ENCODE measurements around the gene TCF25.

Gene TCF25

GRCh38 chr16:89880477-89881367, 7.3 kb downstream of the TCF25 start:
- no peak for DNase-seq (ENCODE audit: low read depth)

GRCh38 chr16:89881368-89881730, 8.0 kb downstream of the TCF25 start:
- DNase-seq (ENCODE audit: low read depth) = no peak

- DNase-seq (ENCODE audit: low read depth) = no peak
These were observed 10.1 kb downstream of the TCF25 start for GRCh38 chr16:89883346-89884040.

GRCh38 chr16:89884041-89884421, 10.6 kb downstream of the TCF25 start:
- no peak for DNase-seq (ENCODE audit: low read depth)

GRCh38 chr16:89887243-89887642, 13.9 kb downstream of the TCF25 start:
- no peak for DNase-seq (ENCODE audit: low read depth)

- DNase-seq (ENCODE audit: low read depth) = no peak
These were observed 16.8 kb downstream of the TCF25 start for GRCh38 chr16:89890200-89890599.

GRCh38 chr16:89890886-89891657, 17.7 kb downstream of the TCF25 start:
- DNase-seq (ENCODE audit: low read depth) = no peak

GRCh38 chr16:89892055-89892630, 18.8 kb downstream of the TCF25 start:
- no peak for DNase-seq (ENCODE audit: low read depth)

- no peak for DNase-seq (ENCODE audit: low read depth)
These were observed 19.2 kb downstream of the TCF25 start for GRCh38 chr16:89892635-89893034.

- no peak for DNase-seq (ENCODE audit: low read depth)
These were observed 20.5 kb downstream of the TCF25 start for GRCh38 chr16:89893642-89894548.

GRCh38 chr16:89895482-89896250, 22.3 kb downstream of the TCF25 start:
- DNase-seq (ENCODE audit: low read depth) = no peak

- DNase-seq (ENCODE audit: low read depth) = no peak
These were observed 23.8 kb downstream of the TCF25 start for GRCh38 chr16:89897204-89897603.

GRCh38 chr16:89898201-89898967, 25.0 kb downstream of the TCF25 start:
- DNase-seq (ENCODE audit: low read depth) = no peak

GRCh38 chr16:89899879-89900481, 26.6 kb downstream of the TCF25 start:
- DNase-seq (ENCODE audit: low read depth) = no peak

- DNase-seq (ENCODE audit: low read depth) = no peak
These were observed 27.5 kb downstream of the TCF25 start for GRCh38 chr16:89900885-89901284.

GRCh38 chr16:89902980-89903379, 29.6 kb downstream of the TCF25 start:
- no peak for DNase-seq (ENCODE audit: low read depth)

- no peak for DNase-seq (ENCODE audit: low read depth)
These were observed 30.6 kb downstream of the TCF25 start for GRCh38 chr16:89903908-89904515.

- DNase-seq (ENCODE audit: low read depth) = no peak
These were observed 31.5 kb downstream of the TCF25 start for GRCh38 chr16:89904606-89905510.
